ENCODE measurements around the gene COX5A.
"Not testable (repeated sequence)": the region's sequence is repeated elsewhere in the genome, so short reads cannot be mapped to it uniquely, and the experiment has no call there.

The COX5A gene

GRCh38 chr15:74955796-74956647 lies 18.1 kb upstream of the COX5A start:
- DNase-seq (ENCODE audit: low read depth, low spot score), result peak; percentile 71

DNA sequence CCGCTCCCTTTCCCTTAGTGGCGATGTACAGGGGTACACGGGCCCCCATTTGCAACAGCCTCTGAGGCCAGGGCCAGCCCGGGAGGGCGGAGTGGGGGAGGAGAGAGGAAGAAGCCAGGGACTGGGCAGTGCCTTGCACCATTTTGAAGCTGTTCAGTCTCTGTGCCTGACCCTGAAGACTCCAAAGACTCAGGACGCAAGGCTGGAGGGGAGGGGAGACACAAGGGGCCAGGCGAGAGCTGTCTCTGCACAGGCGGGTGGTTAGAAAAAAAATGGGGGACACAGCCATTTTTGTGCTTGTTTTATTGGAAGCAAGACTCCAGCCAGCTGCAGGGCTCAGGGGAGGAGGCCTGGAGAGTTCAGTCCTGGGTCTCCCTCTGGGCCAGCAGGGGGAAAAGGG lies 17.1 kb upstream of the COX5A start:
- DNase-seq (ENCODE audit: low read depth, low spot score), result no peak

- peak; percentile 56 for DNase-seq (ENCODE audit: low read depth, low spot score)
Observed at GRCh38 chr15:74954515-74954914, 16.6 kb upstream of the COX5A start.

DNA sequence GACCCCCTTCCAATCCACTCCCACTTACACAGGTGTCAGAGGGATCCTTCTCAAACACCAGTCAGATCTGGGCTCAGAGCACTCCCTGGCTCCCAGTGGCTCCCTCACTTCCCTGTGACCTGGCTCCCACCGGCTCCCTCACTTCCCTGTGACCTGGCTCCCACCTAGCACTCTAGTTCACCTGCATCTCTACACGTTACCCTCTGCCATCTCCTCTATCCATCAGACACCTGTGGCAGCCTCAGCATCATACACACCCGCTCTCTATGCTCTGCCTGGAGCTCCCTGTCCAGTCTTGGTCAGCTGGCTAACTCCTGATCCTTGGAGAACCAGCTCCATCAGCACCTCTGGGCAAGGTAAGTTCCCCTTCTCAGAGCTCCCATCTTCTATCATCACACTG lies 13.1 kb upstream of the COX5A start:
- no peak for DNase-seq (ENCODE audit: low read depth, low spot score)

GRCh38 chr15:74950078-74950908 lies 12.4 kb upstream of the COX5A start:
- peak; percentile 88 for DNase-seq (ENCODE audit: low read depth, low spot score)

DNA sequence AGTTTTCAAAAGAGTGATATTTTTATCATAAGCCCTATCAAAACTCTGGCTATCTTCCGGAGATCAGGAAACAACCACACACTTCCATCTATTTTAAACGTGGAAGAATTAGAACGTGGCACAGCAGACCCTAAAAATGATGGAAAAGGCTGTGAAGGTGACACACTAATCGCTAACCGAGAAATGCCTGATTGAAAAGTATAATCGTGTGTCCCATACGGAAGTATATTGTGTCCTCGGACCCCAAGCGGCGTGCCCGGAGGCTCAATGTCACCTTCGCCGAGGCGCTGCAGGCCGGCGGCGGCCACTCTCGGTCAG lies 642 bp downstream of the COX5A start:
- DNase-seq (ENCODE audit: low read depth, low spot score), result peak; percentile 33

DNA sequence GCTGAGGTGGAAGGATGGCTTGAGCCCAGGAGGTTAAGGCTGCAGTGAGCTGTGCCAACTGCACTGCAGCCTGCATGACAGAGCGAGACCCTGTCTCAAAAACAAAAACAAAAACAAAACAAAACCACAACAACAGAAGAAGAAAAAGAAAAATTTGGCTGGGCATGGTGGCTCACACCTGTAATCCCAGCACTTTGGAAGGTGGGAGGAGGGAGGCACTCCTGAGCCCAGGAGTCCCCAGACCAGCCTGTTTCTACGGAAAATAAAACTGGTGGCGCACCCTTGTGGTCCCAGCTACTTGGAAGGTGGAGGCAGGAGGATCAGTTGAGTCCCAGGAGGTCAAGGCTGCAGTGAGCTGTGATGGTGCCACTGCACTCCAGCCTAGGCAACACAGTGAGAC lies 2.7 kb downstream of the COX5A start:
- DNase-seq (ENCODE audit: low read depth, low spot score), result not testable (repeated sequence)

GRCh38 chr15:74933573-74933972 lies 4.3 kb downstream of the COX5A start:
- no peak for DNase-seq (ENCODE audit: low read depth, low spot score)

- no peak for DNase-seq (ENCODE audit: low read depth, low spot score)
Observed at GRCh38 chr15:74928771-74929198, 9.1 kb downstream of the COX5A start.

DNA sequence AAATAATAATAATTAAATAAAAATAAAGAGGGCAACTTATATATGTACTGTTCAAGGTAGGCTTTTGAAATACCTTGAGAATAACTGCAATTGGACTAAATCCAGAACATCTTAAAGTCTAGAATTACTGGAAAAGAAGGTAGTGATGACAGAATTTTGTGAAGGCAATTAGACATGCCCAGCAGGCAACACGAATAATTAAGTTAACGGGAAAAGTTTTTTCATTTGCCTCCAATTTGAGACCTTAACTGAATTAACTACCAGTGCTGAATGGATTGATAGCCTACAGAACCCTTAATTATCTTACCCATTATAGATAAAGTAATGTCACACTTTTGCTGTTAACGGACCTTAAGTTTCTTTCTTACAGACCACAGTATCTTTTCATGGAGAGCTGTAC lies 13.3 kb downstream of the COX5A start:
- no peak for DNase-seq (ENCODE audit: low read depth, low spot score)

GRCh38 chr15:74920456-74920855 lies 17.4 kb downstream of the COX5A start:
- peak; percentile 66 for DNase-seq (ENCODE audit: low read depth, low spot score)

DNA sequence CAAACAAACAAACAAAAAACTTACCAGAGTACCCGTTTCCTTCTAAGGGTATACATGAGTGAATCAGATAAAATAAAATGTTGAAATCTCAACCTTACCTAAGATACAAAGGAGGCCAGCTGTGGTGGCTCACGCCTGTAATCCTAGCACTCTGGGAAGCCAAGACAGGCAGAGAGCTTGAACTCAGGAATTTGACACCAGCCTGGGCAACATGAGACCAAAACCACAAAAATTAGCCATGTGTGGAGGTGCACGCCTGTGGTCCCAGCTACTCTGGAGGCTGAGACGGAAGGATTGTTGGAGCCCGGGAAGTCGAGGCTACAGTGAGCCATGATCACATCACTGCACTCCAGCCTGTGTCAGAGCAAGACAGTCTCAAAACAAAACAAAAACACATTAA lies 20.2 kb downstream of the COX5A start:
- DNase-seq (ENCODE audit: low read depth, low spot score), result no peak

GRCh38 chr15:74913799-74914198 lies 24.1 kb downstream of the COX5A start:
- not testable (repeated sequence) for DNase-seq (ENCODE audit: low read depth, low spot score)

DNA sequence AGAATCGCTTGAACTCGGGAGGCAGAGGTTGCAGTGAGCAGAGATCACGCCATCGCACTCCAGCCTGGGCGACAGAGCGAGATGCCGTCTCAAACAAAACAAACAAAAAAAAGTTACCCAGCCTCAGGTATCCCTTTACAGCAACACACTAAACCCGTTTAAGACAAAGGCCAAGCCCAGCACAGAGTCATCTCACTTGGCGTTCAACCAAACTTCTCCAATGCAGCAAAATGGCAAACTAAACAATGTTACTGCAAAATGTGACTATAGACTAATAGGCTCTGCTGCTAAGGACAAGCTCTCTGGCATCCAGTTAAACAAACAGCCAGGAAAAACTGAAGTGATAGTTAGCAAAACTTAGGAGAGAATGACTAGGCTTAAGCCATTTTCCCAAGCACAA lies 24.8 kb downstream of the COX5A start:
- peak; percentile 28 for DNase-seq (ENCODE audit: low read depth, low spot score)

- no peak for DNase-seq (ENCODE audit: low read depth, low spot score)
Observed at GRCh38 chr15:74908635-74909034, 29.2 kb downstream of the COX5A start.

- DNase-seq (ENCODE audit: low read depth, low spot score), result no peak
Observed at GRCh38 chr15:74907163-74907870, 30.6 kb downstream of the COX5A start.

- peak; percentile 94 for DNase-seq (ENCODE audit: low read depth, low spot score)
Observed at GRCh38 chr15:74906450-74907162, 31.3 kb downstream of the COX5A start, which contains the start of gene FAM219B. Gene FAM219B, minus strand, starts transcription at chr15:74906851. Its CDS starts 51 bp downstream, at chr15:74906800.

DNA sequence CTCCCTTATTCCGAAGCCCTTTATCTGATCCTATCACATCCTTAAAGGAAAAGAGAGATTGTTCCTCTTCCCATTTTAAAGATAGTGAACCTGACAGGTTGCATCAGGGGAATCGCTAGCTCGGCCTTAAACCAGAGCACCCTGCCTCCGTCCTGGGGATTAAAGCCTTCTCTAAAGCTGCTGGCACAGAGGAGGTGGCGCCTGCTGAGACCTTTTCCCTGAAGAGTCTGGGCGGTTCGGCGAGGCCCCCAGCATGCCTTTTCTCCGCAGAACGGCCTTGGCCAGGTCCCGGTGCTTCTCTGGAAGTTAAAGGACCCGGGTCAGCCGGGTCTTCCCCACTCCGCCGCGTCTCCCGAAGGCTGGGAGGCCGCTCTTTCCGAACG lies 31.8 kb downstream of the COX5A start:
- DNase-seq (ENCODE audit: low read depth, low spot score), result peak; percentile 61

DNA sequence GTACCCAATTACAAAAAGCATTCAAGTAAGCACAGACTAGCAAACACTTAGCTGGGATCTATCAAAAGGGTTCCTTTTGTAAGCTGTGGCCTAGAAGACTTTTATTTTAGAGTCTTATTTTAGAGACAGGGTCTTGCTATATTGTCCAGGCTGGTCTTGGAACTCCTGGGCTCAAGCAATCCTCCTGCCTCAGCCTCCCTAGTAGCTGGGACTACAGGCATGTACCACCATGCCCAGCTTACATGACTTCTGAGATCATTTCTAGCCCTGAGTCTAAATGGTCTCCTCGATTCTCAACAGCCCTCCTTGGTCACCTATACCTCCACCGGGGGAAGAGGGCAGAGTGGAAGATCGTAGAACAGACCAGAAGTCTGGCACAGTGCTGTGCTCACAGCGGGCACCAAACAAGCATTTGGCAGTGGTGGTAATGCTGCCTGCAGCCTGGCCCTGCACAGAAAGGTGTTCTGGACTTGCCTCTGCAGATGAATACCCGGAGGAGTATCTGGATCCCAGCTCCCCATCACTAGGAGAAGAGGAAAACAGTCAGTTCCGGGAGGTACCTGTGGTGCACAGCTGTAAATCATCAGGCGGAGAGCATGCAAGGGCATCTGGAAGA lies 33.6 kb downstream of the COX5A start:
- no peak for DNase-seq (ENCODE audit: low read depth, low spot score)

DNA sequence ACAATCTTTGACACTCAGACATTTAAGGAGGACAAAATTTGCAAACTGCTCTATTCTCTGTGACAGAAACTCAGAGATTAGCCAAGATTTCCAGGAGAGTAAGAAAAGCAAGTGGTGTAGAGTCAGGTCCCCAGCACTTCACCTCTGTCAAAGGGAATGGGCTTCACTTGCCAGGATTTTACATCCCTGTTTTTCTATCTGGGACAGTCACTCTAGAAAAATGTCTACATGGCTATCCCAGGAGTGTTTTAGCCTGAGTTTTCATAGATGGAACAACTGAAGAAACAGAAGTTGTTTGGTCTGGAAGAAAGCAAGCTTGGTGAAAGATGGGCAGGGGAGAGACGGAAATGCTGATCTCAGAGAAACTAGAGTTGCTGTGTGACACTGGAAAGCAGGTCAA lies 34.2 kb downstream of the COX5A start:
- no peak for DNase-seq (ENCODE audit: low read depth, low spot score)
